Glomerular visceral epithelial cell (primary cell): ENCODE measurements around the gene SPINK7.
A peak's percentile ranks its signal among the peaks of the same experiment; 100 is the strongest.
"Not testable (repeated sequence)": the region's sequence is repeated elsewhere in the genome, so short reads cannot be mapped to it uniquely, and the experiment has no call there.

Source experiments
- DNase-seq: peaks from one replicate; pipeline ENCODE4 v3.0.0-alpha.2; 2016; ENCODE audit errors: extremely low spot score

The SPINK7 gene

DNA sequence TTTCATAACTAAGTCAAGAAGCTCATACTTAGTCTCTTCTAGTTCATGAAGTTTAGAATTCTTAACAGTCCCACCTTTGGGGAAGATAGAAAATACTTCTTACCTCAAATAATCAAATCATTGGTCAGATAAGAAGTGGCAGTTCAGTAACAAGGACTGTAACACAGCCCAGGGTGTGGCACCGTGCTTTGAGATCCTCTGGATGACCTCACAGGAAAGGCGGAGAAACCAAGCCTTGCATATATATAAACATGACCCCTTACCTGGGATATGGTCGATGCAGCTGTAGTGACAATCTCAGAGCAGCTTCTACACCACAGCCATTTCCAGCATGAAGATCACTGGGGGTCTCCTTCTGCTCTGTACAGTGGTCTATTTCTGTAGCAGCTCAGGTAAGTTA, at the start of gene SPINK7:
SPINK7 (plus strand) TSS at position 271 of the 400 bp plus-strand sequence; CDS start at position 332, 61 bp downstream.
- DNase-seq, result no peak

DNA sequence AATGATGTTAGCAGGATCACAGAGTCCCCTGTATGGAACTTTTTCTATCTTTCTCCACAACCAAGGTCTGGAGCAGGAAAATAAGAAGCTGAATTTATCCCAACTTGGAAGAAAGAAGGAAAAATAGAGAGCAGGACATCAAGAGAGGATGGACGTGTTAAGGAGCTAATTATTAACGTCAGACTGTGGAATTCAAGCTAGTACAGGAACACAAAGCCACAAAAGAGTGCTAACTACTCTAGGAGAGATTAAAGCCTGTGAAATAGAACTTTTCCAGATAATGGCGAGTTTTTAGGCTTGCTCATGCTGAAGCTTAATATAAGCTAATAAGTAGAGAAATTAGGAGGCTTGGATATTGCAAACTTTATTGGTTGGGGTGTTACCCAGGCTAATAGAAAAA, 44.3 kb upstream of the SPINK7 start:
- peak; percentile 41 for DNase-seq

DNA sequence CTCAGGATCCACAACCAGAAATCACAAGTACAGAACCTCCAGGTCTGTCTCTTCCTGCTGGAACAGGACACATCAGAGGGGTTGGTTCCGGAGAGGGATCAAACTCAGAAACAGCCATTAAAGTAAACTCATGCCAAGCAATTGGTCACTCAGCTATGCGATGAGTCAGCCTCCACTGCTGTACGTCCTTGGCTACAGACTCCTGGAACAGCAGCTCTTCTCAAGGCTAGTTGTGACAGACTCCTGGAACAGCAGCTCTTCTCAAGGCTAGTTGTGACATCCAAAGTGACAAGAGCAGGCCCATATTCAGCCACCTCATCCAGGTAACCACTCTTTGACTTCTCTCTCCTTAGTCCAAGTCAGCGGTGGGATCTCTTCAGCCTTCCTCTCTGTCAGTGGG, 43.7 kb upstream of the SPINK7 start, which contains the start of gene SPINK13:
SPINK13 (plus strand) TSS at position 229 of the 400 bp plus-strand sequence. CDS start 1,279 bp downstream, outside the sequence.
- DNase-seq, result peak; percentile 82

DNA sequence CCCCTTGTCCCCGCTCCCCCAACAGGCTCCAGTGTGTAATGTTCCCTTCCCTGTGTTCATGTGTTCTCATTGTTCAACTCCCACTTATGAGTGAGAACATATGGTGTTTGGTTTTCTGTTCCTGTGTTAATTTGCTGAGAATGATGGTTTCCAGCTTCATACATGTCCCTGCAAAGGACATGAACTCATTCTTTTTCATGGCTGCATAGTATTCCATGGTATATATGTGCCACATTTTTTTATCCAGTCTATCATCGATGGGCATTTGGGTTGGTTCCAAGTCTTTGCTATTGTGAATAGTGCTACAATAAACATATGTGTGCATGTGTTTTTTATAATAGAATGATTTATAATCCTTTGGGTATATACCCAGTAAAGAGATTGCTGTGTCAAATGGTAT, 37.1 kb upstream of the SPINK7 start:
- not testable (repeated sequence) for DNase-seq

DNA sequence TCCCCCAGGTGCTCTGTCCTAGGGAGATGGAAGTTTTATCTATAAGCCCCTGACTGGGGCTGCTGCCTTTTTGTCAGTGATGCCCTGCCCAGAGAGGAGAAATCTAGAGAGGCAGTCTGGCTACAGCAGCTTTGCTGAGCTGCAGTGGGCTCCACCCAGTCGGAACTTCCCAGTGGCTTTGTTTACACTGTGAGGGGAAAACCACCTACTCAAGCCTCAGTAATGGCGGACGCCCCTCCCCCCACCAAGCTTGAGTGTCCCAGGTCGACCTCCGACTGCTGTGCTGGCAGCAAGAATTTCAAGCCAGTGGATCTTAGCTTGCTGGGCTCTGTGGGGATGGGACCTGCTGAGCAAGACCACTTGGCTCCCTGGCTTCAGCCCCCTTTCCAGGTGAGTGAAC, 31.3 kb upstream of the SPINK7 start:
- peak; percentile 9 for DNase-seq

DNA sequence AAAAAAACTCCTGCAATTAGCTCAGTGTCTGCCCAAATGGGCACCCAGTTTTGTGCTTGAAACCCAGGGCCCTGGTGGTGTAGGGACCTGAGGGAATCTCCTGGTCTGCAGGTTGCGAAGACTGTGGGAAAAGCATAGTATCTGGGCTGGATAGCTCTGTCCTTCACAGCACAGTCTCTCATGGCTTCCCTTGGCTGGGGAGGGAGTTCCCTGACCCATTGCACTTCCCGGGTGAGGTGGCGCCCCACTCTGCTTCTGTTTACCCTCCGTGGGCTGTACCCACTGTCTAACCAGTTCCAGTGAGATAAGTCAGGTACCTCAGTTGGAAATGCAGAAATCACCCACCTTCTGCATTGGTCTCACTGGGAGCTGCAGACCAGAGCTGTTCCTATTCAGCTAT, 30.9 kb upstream of the SPINK7 start:
- not testable (repeated sequence) for DNase-seq

DNA sequence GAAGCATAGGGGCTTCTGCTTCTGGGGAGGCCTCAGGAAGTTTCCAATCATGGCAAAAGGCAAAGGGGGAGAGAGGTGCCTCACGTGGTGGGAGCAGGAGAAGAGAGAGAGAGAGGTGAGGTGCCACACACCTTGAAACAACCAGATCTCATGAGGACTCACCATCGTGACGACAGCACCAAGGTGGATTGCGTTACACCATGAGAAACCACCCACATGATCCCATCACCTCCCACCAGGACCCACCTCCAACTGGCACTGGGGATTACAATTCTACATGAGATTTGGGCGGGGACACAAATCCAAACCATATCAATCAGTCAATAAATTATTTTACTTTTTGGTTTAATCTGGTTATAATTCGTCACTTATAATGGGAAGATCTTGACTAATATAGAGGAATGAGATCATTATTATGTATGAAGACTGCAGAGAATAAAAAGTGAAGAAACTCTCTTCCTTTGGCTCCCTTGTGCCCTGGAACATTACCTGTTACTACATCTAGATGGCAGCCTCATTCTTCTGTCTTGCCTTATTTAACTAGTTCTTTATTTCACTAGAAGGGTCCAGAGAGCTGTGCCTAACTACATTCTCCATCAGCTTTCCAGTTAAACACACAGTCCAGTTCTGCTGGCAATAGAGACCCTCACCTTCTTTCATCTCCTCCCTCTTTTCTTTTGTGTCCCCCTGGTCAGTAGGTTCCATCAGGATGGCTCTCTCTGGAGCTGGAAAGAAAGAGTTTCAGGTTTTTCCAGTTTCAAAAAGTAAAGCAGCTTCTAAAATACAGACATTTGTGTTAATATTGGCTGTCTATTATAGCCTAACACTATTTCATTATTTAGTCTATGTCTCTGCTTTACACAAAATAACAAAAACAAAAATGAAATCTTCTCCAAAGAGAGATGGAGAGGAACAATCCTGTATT, 21.7 kb upstream of the SPINK7 start:
- no peak for DNase-seq

DNA sequence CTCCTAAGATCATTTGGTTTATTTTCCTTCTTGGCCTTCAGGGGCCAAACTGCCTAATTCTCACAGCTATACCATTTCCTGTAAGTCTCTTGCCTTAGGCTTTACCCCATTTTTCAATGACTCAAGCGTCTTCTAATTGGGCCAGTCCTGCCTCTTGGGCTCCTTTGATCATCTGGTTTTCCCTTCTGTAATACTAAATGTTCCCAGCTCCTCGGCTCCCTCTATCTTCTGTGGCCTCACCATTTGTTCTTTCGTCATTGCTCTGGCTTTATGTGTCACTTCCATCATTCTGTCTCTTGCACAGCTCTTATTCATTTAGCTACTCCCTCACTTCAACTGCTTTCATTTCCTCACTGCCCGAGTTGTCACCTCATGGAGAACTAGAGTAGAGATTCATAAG, 14.5 kb upstream of the SPINK7 start:
- no peak for DNase-seq

DNA sequence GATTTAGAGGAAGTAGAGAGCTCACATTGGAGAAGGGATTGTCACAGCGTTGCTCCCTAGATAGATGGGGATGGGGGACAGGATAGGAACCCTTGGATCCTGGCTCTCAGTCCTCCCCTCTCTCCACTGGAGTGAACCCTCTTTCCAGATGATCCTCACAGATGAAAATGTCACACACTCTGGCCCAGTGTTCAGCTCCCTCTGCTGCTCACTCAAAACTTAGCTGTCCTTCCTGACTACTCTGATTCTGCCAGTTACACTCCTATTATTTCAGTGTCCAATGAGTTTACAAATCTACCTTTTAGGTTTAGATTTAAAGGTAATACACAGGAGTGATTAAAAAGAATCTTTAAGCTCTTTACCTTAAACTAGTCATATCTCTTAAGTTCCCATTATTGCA, 5.8 kb upstream of the SPINK7 start:
- no peak for DNase-seq

DNA sequence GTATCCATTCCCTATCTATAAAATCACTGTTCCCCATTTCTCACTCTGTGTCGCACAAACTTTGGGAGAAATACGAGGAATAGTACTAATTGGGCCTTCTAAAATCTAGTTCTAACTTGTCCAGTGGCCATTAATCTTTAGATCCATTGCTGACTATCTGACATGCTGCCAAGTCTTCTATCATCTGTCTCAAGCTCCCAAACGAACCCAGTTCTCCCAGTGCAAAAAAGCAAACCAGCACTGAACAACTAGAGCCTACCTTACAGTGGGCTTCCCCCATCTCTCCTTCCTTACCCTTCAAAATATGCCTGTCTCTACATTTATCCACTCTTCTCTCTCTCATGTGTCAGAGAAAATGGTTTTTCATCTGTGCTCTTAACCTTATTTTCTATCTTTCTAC, 3.2 kb upstream of the SPINK7 start:
- no peak for DNase-seq

DNA sequence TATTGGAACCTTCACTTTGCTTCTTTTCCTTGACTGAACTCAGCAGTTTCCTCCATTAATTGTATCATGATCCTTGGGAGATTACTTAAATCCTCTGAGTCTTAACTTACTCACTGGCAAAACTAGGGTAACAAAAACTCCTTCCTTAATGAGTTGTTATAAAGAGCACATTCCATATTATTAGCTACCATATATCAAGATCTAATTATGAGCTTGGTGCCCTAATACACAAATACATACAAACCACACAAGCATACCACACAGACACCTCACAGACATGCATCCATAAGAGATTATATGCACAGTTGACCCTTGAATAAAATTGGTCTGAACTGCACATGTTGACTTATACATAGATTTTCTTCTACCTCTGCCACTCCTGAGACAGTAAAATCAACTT, 2.5 kb upstream of the SPINK7 start:
- DNase-seq, result no peak

DNA sequence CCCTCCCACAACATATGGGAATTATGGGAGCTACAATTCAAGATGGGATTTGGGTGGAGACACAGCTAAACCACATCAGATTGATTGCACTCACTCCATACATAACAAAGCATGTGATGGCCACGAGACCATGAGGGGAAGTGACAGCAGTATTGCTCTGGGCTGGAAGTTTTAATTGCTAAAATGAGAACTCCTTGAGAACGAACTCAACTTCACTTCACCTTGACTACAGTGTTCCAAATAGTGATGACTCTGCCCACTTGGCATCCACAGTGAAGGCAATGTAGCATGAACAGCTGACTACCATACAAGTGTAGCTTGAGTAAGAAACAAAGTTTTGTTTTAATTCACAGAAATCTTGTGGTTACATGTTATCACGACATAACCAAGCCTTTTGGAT, 739 bp upstream of the SPINK7 start:
- DNase-seq, result no peak

DNA sequence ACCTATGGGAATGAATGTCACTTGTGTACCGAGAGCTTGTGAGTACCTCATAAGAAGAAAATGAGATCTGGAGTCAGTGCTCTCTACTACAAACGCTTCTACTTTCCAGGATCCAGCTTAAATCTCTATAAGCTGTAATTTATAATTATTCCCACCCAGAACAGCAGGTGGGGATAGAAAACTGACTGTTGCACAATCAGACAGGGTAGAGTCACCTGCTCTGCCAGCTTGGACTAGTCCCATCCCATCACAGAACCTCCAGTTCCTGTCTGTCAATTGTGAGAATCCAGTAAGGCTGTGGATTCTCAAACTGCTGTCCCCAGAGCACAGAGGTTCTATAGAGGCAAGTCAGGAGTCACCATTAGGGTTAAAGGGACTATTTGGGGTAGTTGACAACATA, 2.0 kb downstream of the SPINK7 start:
- no peak for DNase-seq

DNA sequence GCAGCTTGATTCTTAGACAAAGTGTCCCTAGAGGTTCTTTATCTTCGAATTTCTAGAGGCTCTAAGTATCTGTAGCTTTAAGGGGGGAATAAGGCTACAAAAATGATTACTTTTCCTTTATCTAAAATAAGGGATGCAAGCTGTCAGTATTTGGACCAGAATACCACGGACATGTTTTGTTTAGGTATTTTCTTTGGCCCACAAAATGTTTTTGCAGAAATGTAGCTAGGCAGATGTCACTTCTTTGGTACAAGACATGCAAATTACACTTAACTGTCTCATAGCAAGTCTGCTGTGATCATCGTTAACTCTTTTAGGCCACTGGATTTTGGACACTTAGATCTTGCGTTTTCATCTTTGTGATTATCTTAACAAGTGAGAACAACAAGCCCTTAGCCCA, 2.5 kb downstream of the SPINK7 start:
- DNase-seq, result no peak

DNA sequence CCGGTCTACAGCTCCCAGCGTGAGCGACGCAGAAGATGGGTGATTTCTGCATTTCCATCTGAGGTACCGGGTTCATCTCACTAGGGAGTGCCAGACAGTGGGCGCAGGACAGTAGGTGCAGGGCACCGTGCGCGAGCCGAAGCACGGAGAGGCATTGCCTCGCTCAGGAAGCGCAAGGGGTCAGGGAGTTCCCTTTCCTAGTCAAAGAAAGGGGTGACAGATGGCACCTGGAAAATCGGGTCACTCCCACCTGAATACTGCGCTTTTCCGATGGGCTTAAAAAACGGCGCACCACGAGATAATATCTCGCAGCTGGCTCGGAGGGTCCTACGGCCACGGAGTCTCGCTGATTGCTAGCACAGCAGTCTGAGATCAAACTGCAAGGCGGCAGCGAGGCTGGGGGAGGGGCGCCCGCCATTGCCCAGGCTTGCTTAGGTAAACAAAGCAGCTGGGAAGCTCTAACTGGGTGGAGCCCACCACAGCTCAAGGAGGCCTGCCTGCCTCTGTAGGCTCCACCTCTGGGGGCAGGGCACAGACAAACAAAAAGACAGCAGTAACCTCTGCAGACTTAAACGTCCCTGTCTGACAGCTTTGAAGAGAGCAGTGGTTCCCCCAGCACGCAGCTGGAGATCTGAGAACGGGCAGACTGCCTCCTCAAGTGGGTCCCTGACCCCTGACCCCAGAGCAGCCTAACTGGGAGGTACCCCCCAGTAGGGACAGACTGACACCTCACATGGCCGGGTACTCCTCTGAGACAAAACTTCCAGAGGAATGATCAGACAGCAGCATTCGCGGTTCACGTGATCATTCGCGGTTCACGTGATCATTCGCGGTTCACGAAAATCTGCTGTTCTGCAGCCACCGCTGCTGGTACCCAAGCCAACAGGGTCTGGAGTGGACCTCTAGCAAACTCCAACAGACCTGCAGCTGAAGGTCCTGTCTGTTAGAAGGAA, 8.1 kb downstream of the SPINK7 start:
- DNase-seq, result not testable (repeated sequence)

DNA sequence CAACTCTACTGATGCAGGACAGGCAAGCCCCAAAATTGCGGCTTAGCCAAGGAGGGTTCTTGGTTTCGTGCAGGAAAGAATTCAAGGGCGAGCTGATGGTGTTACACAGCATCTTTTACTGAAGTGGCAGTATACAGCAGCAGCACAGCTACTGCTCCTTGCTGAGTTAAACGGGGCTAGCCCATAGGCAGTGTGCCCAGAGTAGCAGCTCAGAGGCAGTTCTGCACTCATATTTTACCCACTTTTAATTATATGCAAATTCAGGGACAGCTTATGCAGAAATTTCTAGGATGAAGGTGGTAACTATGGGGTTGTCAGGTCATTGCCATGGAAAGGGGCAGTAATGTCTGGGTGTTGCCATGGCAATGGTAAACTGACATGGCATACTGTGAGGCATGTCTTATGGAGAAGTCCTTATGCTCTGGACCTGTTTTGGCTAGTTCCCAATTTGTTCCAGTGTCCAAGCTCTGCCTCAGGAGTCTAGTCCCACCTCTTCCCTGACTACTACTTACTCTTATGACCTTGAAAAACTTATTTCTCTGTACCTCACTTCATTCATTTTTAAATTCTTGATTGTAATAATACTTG, 21.1 kb downstream of the SPINK7 start:
- DNase-seq, result no peak

DNA sequence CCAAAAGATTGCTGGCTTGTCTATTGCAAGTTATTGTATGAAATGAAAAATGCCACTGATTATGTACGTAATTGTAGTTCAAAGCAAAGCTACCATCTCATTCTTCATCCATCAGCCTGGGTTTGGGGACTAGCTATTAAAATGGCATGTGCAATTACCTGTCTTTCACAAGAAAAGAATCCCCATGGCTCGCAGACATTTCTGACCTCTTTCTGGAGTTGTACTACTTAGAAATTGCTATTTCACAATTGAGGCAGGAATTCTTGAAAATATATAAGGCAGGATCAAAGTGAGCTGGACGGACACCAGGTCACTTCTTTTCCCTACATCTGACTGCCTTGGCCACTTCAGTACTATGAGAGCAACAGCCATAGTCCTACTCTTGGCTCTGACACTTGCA, 23.0 kb downstream of the SPINK7 start, which contains the start of gene SPINK9:
SPINK9 (plus strand) TSS at position 301 of the 400 bp plus-strand sequence; CDS start at position 356, 55 bp downstream.
- DNase-seq, result no peak

DNA sequence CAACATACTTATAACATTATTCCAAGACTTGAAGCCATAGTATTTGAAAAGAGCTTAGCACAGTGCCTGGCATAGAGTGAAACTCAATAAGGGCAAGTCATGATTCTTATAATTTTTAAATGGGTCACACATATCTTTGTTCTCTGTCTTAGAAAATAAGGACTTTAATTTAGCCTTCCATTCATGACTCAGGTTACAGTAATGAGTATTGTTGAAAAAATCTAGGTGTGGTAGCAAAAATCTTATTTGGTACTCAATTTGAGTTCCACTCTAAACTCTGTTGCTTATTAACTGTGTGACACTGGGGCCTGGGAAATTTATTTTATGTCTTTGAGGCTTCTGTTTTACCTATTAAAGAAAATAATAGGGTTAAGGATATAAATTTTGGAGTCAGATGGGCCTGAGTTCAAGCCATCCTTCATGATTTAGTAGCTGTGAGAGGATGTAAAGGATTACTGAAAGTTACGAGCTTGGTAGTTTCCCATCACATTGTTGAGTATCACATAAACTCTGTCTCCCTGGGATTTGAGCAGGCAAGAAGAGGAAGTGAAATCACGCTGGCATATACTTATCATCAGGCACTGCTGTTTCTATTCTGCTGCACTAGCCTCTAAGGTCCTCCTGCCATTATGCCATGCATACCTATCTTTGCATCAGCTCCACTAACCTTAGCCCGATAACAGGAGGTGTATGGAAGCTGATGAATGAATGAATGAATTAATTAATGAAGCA, 24.6 kb downstream of the SPINK7 start:
- no peak for DNase-seq

DNA sequence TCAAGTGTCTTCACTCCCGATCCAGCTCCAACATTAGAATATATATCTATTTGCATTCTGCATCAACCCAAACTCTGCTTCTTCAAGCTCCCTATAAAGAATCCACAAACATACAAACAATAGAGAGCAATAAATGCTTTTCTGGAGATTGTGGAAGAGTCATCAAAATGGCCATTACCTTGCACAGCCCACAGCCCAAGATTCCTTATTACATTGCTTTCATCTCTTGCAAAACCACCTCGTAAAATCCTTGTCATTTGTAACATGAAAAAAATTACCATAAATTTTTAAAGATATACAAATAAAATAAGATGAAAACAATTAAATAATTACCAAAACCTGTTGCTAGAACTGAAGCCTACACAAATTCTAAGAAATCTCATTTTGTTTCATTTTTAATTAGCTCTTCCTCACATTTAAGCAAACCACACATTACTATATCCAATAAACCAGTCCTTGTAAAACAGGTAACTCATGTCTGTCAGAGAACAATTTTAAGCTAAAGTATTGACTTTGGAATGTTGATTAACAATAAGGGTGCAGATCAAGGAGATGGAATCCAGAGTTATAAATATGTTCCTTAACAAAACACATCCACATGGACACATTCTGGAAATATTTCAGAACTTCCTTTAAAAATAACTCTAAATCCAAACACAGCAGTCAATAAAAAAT, 30.3 kb downstream of the SPINK7 start:
- no peak for DNase-seq

DNA sequence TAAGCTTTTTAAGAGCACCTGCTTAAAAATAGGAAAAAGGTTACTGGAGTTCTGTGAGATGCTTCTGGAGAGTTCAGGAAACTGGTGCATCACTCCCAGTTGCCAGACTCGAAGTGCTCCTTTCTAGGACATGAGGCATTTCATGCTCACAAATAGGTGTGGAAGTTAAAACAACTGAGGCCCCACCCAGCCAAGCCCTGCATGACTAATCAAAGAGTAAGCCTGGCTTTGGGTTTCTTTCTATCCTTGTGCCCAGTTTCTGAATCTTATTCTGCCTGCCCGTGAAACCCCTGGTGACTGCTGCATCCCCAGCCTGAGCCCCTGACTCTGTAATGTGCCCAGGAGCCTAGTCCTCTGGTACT, 30.8 kb downstream of the SPINK7 start:
- no peak for DNase-seq
